GM12801 (cell line): ENCODE data around the gene ZPBP2.

Source experiments
- CTCF ChIP-seq: IDR thresholded peaks from one replicate; pipeline ENCODE4 v1.5.1; 2011; ENCODE audit warnings: control low read depth; ENCODE audit not compliant: insufficient read length; ENCODE audit errors: extremely low read depth

ZPBP2 gene

GRCh38 chr17:39920218-39921210, 52.5 kb downstream of the ZPBP2 start:
- no peak for TF ChIP-seq CTCF

- no peak for TF ChIP-seq CTCF
These were observed 53.3 kb downstream of the ZPBP2 start for GRCh38 chr17:39921323-39921722.

- no peak for TF ChIP-seq CTCF
These were observed 54.0 kb downstream of the ZPBP2 start for GRCh38 chr17:39922006-39922405.

- no peak for TF ChIP-seq CTCF
These were observed 55.2 kb downstream of the ZPBP2 start for GRCh38 chr17:39923230-39923629.

- no peak for TF ChIP-seq CTCF
These were observed 56.1 kb downstream of the ZPBP2 start for GRCh38 chr17:39923836-39924690.

GRCh38 chr17:39924691-39925055, 56.7 kb downstream of the ZPBP2 start:
- TF ChIP-seq CTCF: no peak
